ENCODE results near the gene RNPEP. TPM values are rescaled to one million over a fixed set of nuclear protein-coding genes. Genes with fewer than 3 reads are reported as not detected.

The RNPEP gene
- total RNA-seq, 2 experiments from 2014 or later: 19.9 to 20.8 TPM

- no peaks in the 10 kb centered on the region for H3K9me3 Mint-ChIP-seq
- no peak overlapping the region for H3K27ac ChIP-seq (ENCODE audit: low read depth in 1 of 2, low read length in 2 of 2)
- DNase-seq (no peak), ATAC-seq (ENCODE audit: poor library complexity) (no peak)
- intact Hi-C loops (cut with DNase I, micrococcal nuclease): no loop called here
- H3K36me3 ChIP-seq (ENCODE audit: insufficient read depth, low read length): no peaks in the 10 kb centered on the region
- H3K27me3 Mint-ChIP-seq: no peaks in the 10 kb centered on the region
- no peak overlapping the region for H3K27ac Mint-ChIP-seq
- no peak overlapping the region for H3K4me3 ChIP-seq (ENCODE audit: low read length)
- no peaks in the 10 kb centered on the region for H3K9me3 ChIP-seq (ENCODE audit: control insufficient read depth in 1 of 2, insufficient read depth in 1 of 2, low read length in 2 of 2)
- H3K27me3 ChIP-seq (ENCODE audit: control insufficient read depth in 1 of 2, insufficient read depth in 2 of 2, low read length in 2 of 2): no peaks in the 10 kb centered on the region
- no peak overlapping the region for H3K4me3 Mint-ChIP-seq
- H3K36me3 Mint-ChIP-seq (ENCODE audit: low read depth): no peaks in the 10 kb centered on the region
- no peaks in the 10 kb centered on the region for H3K4me1 Mint-ChIP-seq (ENCODE audit: low read depth)
- no peaks in the 10 kb centered on the region for H3K4me1 ChIP-seq (ENCODE audit: insufficient read depth, low read length)
- ChIA-PET POLR2A (no interaction called here), CTCF (no interaction called here)
- TF ChIP-seq, protein P1, sequence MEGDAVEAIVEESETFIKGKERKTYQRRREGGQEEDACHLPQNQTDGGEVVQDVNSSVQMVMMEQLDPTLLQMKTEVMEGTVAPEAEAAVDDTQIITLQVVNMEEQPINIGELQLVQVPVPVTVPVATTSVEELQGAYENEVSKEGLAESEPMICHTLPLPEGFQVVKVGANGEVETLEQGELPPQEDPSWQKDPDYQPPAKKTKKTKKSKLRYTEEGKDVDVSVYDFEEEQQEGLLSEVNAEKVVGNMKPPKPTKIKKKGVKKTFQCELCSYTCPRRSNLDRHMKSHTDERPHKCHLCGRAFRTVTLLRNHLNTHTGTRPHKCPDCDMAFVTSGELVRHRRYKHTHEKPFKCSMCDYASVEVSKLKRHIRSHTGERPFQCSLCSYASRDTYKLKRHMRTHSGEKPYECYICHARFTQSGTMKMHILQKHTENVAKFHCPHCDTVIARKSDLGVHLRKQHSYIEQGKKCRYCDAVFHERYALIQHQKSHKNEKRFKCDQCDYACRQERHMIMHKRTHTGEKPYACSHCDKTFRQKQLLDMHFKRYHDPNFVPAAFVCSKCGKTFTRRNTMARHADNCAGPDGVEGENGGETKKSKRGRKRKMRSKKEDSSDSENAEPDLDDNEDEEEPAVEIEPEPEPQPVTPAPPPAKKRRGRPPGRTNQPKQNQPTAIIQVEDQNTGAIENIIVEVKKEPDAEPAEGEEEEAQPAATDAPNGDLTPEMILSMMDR (IDR thresholded peaks at IDR 0.05): no peak
Observed at GRCh38 chr1:202034683-202035462, 52.4 kb downstream of the RNPEP start.

- TF ChIP-seq, protein P1 (IDR thresholded peaks at IDR 0.05): no peak
- H3K9me3 Mint-ChIP-seq: no peaks in the 10 kb centered on the region
- no peaks in the 10 kb centered on the region for H3K4me1 ChIP-seq (ENCODE audit: insufficient read depth, low read length)
- intact Hi-C loops (cut with DNase I, micrococcal nuclease): no loop called here
- ATAC-seq (ENCODE audit: poor library complexity) (no peak), DNase-seq (no peak)
- no peak overlapping the region for H3K4me3 ChIP-seq (ENCODE audit: low read length)
- H3K27me3 ChIP-seq (ENCODE audit: control insufficient read depth in 1 of 2, insufficient read depth in 2 of 2, low read length in 2 of 2): no peaks in the 10 kb centered on the region
- CTCF ChIA-PET: no interaction called here
- H3K4me1 Mint-ChIP-seq (ENCODE audit: low read depth): no peaks in the 10 kb centered on the region
- no peak overlapping the region for H3K27ac Mint-ChIP-seq
- H3K27ac ChIP-seq (ENCODE audit: low read depth in 1 of 2, low read length in 2 of 2): no peak overlapping the region
- no peaks in the 10 kb centered on the region for H3K36me3 ChIP-seq (ENCODE audit: insufficient read depth, low read length)
- POLR2A ChIA-PET: no interaction called here
- no peaks in the 10 kb centered on the region for H3K9me3 ChIP-seq (ENCODE audit: control insufficient read depth in 1 of 2, insufficient read depth in 1 of 2, low read length in 2 of 2)
- no peaks in the 10 kb centered on the region for H3K27me3 Mint-ChIP-seq
- H3K4me3 Mint-ChIP-seq: no peak overlapping the region
- H3K36me3 Mint-ChIP-seq (ENCODE audit: low read depth): no peaks in the 10 kb centered on the region
Observed at GRCh38 chr1:202036595-202037387, 54.3 kb downstream of the RNPEP start.

GRCh38 chr1:202037706-202038296 is 55.4 kb downstream of the RNPEP start:
- H3K36me3 ChIP-seq (ENCODE audit: insufficient read depth, low read length): no peaks in the 10 kb centered on the region
- no peaks in the 10 kb centered on the region for H3K9me3 Mint-ChIP-seq
- H3K27ac Mint-ChIP-seq: no peak overlapping the region
- H3K27me3 ChIP-seq (ENCODE audit: control insufficient read depth in 1 of 2, insufficient read depth in 2 of 2, low read length in 2 of 2): no peaks in the 10 kb centered on the region
- no peaks in the 10 kb centered on the region for H3K4me1 ChIP-seq (ENCODE audit: insufficient read depth, low read length)
- no peak for ATAC-seq (ENCODE audit: poor library complexity)
- TF ChIP-seq, protein P1 (IDR thresholded peaks at IDR 0.05): no peak
- DNase-seq: no peak
- H3K36me3 Mint-ChIP-seq (ENCODE audit: low read depth): no peaks in the 10 kb centered on the region
- no peak overlapping the region for H3K4me3 ChIP-seq (ENCODE audit: low read length)
- no peaks in the 10 kb centered on the region for H3K27me3 Mint-ChIP-seq
- no peaks in the 10 kb centered on the region for H3K9me3 ChIP-seq (ENCODE audit: control insufficient read depth in 1 of 2, insufficient read depth in 1 of 2, low read length in 2 of 2)
- intact Hi-C loops (cut with DNase I, micrococcal nuclease): no loop called here
- POLR2A ChIA-PET: no interaction called here
- H3K4me3 Mint-ChIP-seq: no peak overlapping the region
- H3K27ac ChIP-seq (ENCODE audit: low read depth in 1 of 2, low read length in 2 of 2): no peak overlapping the region
- CTCF ChIA-PET: no interaction called here
- H3K4me1 Mint-ChIP-seq (ENCODE audit: low read depth): no peaks in the 10 kb centered on the region
